Upper lobe of right lung (tissue), 1 donor: ENCODE results near the gene DNAJC1. TPM values are rescaled to one million over a fixed set of nuclear protein-coding genes. Genes with fewer than 3 reads are reported as not detected.

Experiments
- ATAC-seq: fragments of 200-7000 bp; cut with Tn5 transposase; one replicate; pipeline ENCODE4 v1.9.1; 2020; ENCODE audit warnings: mild to moderate bottlenecking, moderate library complexity
- DNase-seq: peaks from one replicate; pipeline ENCODE4 v3.0.0-alpha.2; 2020
- H3K27ac ChIP-seq: fragments of 200-600 bp; one replicate; pipeline ENCODE4 v1.8.0; 2022
- H3K27me3 ChIP-seq: fragments of 200-600 bp; one replicate; pipeline ENCODE4 v1.8.0; 2022; ENCODE audit warnings: mild to moderate bottlenecking
- H3K36me3 ChIP-seq: fragments of 200-600 bp; one replicate; pipeline ENCODE4 v1.8.0; 2022
- H3K4me1 ChIP-seq: fragments of 200-600 bp; one replicate; pipeline ENCODE4 v1.8.0; 2022
- H3K4me3 ChIP-seq: fragments of 200-600 bp; one replicate; pipeline ENCODE4 v1.8.0; 2022; ENCODE audit warnings: mild to moderate bottlenecking
- H3K9me3 ChIP-seq: fragments of 200-600 bp; one replicate; pipeline ENCODE4 v1.8.0; 2022
- CTCF ChIP-seq: fragments of 200-600 bp; IDR thresholded peaks from one replicate; pipeline ENCODE4 v1.8.0; 2022; ENCODE audit warnings: antibody characterized with exemption
- intact Hi-C: fragments of 100-400 bp; cut with DNase I; formaldehyde crosslinking; loops from one replicate; pipeline ENCODE4 v1.11.0; 2022
- total RNA-seq: library from RNA; stranded (reverse); fragmentation: NEBNext Ultra II Directional; extraction: Animal tissue kit (Norgen Biotek cat#: 25700); gene quantifications from one replicate; pipeline ENCODE4 v1.2.1, GENCODE V29; 2021
- donor health status: DM: no; HTN: yes; CAD: no; lungs with severe emphysema.

Gene DNAJC1
- total RNA-seq, 1 donor from 2014 or later: 32.7 TPM

GRCh38 chr10:21715531-21716195 lies 287.9 kb downstream of the DNAJC1 start:
- H3K4me3 ChIP-seq: no peak overlapping the region
- no peaks in the 10 kb centered on the region for H3K27me3 ChIP-seq
- intact Hi-C loops: no loop called here
- no peak for DNase-seq
- H3K36me3 ChIP-seq: peaks cover 27% of the 10 kb centered on the region
- H3K4me1 ChIP-seq: no peaks in the 10 kb centered on the region
- H3K9me3 ChIP-seq: no peaks in the 10 kb centered on the region
- no peak for TF ChIP-seq CTCF
- no peak overlapping the region for H3K27ac ChIP-seq
- no peak for ATAC-seq

GRCh38 chr10:21712975-21713374 lies 290.6 kb downstream of the DNAJC1 start:
- Histone ChIP-seq H3K4me3 (no peak overlapping the region), H3K9me3 (no peaks in the 10 kb centered on the region), H3K27ac (no peak overlapping the region), H3K27me3 (no peaks in the 10 kb centered on the region), H3K36me3 (peaks cover 21% of the 10 kb centered on the region), H3K4me1 (no peaks in the 10 kb centered on the region)
- TF ChIP-seq CTCF: no peak
- intact Hi-C loops: no loop called here
- DNase-seq (no peak), ATAC-seq (no peak)

GRCh38 chr10:21707498-21707897 lies 296.0 kb downstream of the DNAJC1 start:
- Histone ChIP-seq H3K36me3 (no peaks in the 10 kb centered on the region), H3K27me3 (no peaks in the 10 kb centered on the region), H3K4me1 (no peaks in the 10 kb centered on the region), H3K9me3 (no peaks in the 10 kb centered on the region), H3K4me3 (no peak overlapping the region), H3K27ac (no peak overlapping the region)
- no peak for ATAC-seq
- intact Hi-C loops: no loop called here
- TF ChIP-seq CTCF: no peak
- no peak for DNase-seq

Other genes with a start within 250 kb of the DNAJC1 start
- not detected for gene EBLN1, start 214.3 kb upstream of the DNAJC1 start, total RNA-seq